SK-N-SH (cell line): ENCODE measurements around the gene CD28. TPM values are rescaled to one million over a fixed set of nuclear protein-coding genes. Genes with fewer than 3 reads are reported as not detected.

Experiments used
- CTCF ChIA-PET: fragments of 300-600, 350-600 bp; formaldehyde crosslinking; extraction: SDS; loops from one replicate; lab custom pipeline; 2021; lab: Yijun Ruan, JAX
- POLR2A ChIA-PET: fragments of 350-600 bp; sonication (Branson Sonifier 250); formaldehyde crosslinking; extraction: SDS; loops from one replicate; lab custom pipeline; 2020; ENCODE audit warnings: antibody characterized with exemption, inconsistent platforms; lab: Yijun Ruan, JAX
- DNase-seq: peaks from one replicate; pipeline ENCODE4 v3.0.0; 2012
- H2AFZ ChIP-seq: fragments of 200-600 bp; sonication (generic); 2 replicates; pipeline ENCODE4 v1.8.1; 2016; ENCODE audit warnings: antibody characterized with exemption, mild to moderate bottlenecking, low read depth
- H3F3A ChIP-seq: fragments of 200-600 bp; sonication (generic); replicated peaks from 2 replicates; pipeline ENCODE3; 2016; ENCODE audit warnings: antibody characterized with exemption, mild to moderate bottlenecking; ENCODE audit not compliant: insufficient read depth
- H3K27ac ChIP-seq, 2 experiments: fragments of 200-500 bp in 1 of 2; fragments of 200-600 bp in 1 of 2; sonication (Bioruptor generic) in 1 of 2; sonication (generic), shearing (Covaris generic) in 1 of 2; 2 replicates each; pipeline versions ENCODE4 v1.5.1 to v1.6.1; 2014 to 2016; ENCODE audit warnings: low read depth in 2 of 2, inconsistent platforms in 1 of 2, low read length in 1 of 2, mild to moderate bottlenecking in 1 of 2, mixed read lengths in 1 of 2
- H3K27me3 ChIP-seq: fragments of 200-600 bp; sonication (generic), shearing (Covaris generic); 2 replicates; pipeline ENCODE4 v1.6.1; 2016; ENCODE audit warnings: mixed run types; ENCODE audit not compliant: insufficient read depth
- H3K36me3 ChIP-seq, 2 experiments: fragments of 200-500 bp in 1 of 2; fragments of 200-600 bp in 1 of 2; sonication (Bioruptor generic) in 1 of 2; sonication (generic) in 1 of 2; replicated peaks in 1 of 2; 2 replicates each; pipeline versions ENCODE3 to v1.5.1; 2014 to 2016; ENCODE audit warnings: low read length in 1 of 2, mild to moderate bottlenecking in 1 of 2; ENCODE audit not compliant: insufficient read depth in 2 of 2, control insufficient read depth in 1 of 2
- H3K4me1 ChIP-seq, 2 experiments: fragments of 200-500 bp in 1 of 2; fragments of 200-600 bp in 1 of 2; sonication (Bioruptor generic) in 1 of 2; sonication (generic), shearing (Covaris generic) in 1 of 2; 2 replicates each; pipeline versions ENCODE4 v1.5.1 to v1.6.1; 2014 to 2016; ENCODE audit warnings: low read depth in 1 of 2, low read length in 1 of 2, mixed run types in 1 of 2; ENCODE audit not compliant: insufficient read depth in 2 of 2, control insufficient read depth in 1 of 2
- H3K4me2 ChIP-seq: fragments of 200-600 bp; sonication (generic), shearing (Covaris generic); 2 replicates; pipeline ENCODE4 v1.6.1; 2017; ENCODE audit warnings: mixed run types
- H3K4me3 ChIP-seq, 2 experiments: fragments of 200-500 bp in 1 of 2; fragments of 200-600 bp in 1 of 2; sonication (Bioruptor generic) in 1 of 2; sonication (generic), shearing (Covaris generic) in 1 of 2; 2 replicates each; pipeline versions ENCODE4 v1.5.1 to v1.8.1; 2014 to 2016; ENCODE audit warnings: low read depth in 2 of 2, inconsistent platforms in 1 of 2, low read length in 1 of 2, mild to moderate bottlenecking in 1 of 2, mixed read lengths in 1 of 2, moderate library complexity in 1 of 2
- H3K79me2 ChIP-seq: fragments of 200-600 bp; sonication (generic); 2 replicates; pipeline ENCODE4 v1.8.1; 2017; ENCODE audit warnings: mild to moderate bottlenecking; ENCODE audit not compliant: insufficient read depth
- H3K9ac ChIP-seq: fragments of 200-600 bp; sonication (generic); 2 replicates; pipeline ENCODE4 v1.6.1; 2017; ENCODE audit warnings: mixed run types
- H3K9me2 ChIP-seq: fragments of 200-600 bp; sonication (generic); 2 replicates; pipeline ENCODE4 v1.6.1; 2017; ENCODE audit warnings: mixed run types
- H3K9me3 ChIP-seq: fragments of 200-600 bp; sonication (generic); 2 replicates; pipeline ENCODE4 v1.6.1; 2017; ENCODE audit warnings: mixed run types, mild to moderate bottlenecking, moderate library complexity
- H4K20me1 ChIP-seq: fragments of 200-600 bp; sonication (generic); 2 replicates; pipeline ENCODE4 v1.6.1; 2017; ENCODE audit warnings: mild to moderate bottlenecking, mixed run types; ENCODE audit not compliant: insufficient read depth
- FOXJ3 ChIP-seq: sonication (generic); formaldehyde crosslinking; IDR thresholded peaks from 2 replicates; pipeline ENCODE4 v1.5.1; 2020; ENCODE audit warnings: mild to moderate bottlenecking, missing genetic modification reagents
- FOXM1 ChIP-seq: IDR thresholded peaks from 2 replicates; pipeline ENCODE4 v1.4.0; 2012; ENCODE audit warnings: low read depth, mild to moderate bottlenecking
- GABPA ChIP-seq: IDR thresholded peaks from 2 replicates; pipeline ENCODE4 v1.4.0; 2012; ENCODE audit warnings: low read depth, mild to moderate bottlenecking
- GATA2 ChIP-seq: sonication (generic); formaldehyde crosslinking; IDR thresholded peaks from 2 replicates; pipeline ENCODE4 v1.5.0; 2020; ENCODE audit warnings: mild to moderate bottlenecking, missing genetic modification reagents
- JUND ChIP-seq: IDR thresholded peaks from 2 replicates; pipeline ENCODE4 v1.4.0; 2012
- NFIC ChIP-seq: IDR thresholded peaks from 2 replicates; pipeline ENCODE4 v1.4.0; 2012; ENCODE audit warnings: borderline replicate concordance
- RXRA ChIP-seq: IDR thresholded peaks from 2 replicates; pipeline ENCODE4 v1.4.0; 2012; ENCODE audit warnings: low read depth, mild to moderate bottlenecking, borderline replicate concordance
- SIN3A ChIP-seq: IDR thresholded peaks from 2 replicates; pipeline ENCODE4 v1.6.1; 2012; ENCODE audit warnings: low read depth, mild to moderate bottlenecking, low read length, moderate library complexity, borderline replicate concordance
- TCF12 ChIP-seq: IDR thresholded peaks from 2 replicates; pipeline ENCODE4 v1.4.0; 2012
- WGBS: methylation state at CpG from one replicate; pipeline ENCODE4 v1.1.6; 2017; ENCODE audit warnings: low lambda C conversion rate; 5-methylcytosine and 5-hydroxymethylcytosine counted together
- polyA plus RNA-seq, 3 experiments: library from polyadenylated mRNA; depleted of rRNA; stranded (reverse); fragments of >200 nt; gene quantifications; 2 replicates each; pipeline ENCODE4 v1.2.3, GENCODE V29; 2012
- TF ChIP-seq, protein P1 (sequence below): IDR thresholded peaks from 2 replicates; pipeline ENCODE4 v1.4.0; 2012; ENCODE audit warnings: low read depth
- TF ChIP-seq, protein P2 (sequence below): fragments of 150-350 bp; IDR thresholded peaks from 2 replicates; pipeline ENCODE4 v1.6.1; 2016; ENCODE audit warnings: mild to moderate bottlenecking, low read depth, low read length
- TF ChIP-seq, protein P3 (sequence below): fragments of 150-350 bp; IDR thresholded peaks from 2 replicates; pipeline ENCODE4 v1.6.1; 2017; ENCODE audit warnings: antibody characterized with exemption, low read length, low read depth, borderline replicate concordance
- TF ChIP-seq, protein P4 (sequence below): IDR thresholded peaks from 2 replicates; pipeline ENCODE4 v1.4.0; 2012; ENCODE audit warnings: low read depth, borderline replicate concordance
- TF ChIP-seq, protein P5 (sequence below): IDR thresholded peaks from 2 replicates; pipeline ENCODE4 v1.4.0; 2012; ENCODE audit warnings: low read depth, borderline replicate concordance

Gene CD28
- polyA plus RNA-seq, 1 of the 3 experiments (the other 2 are of a cell fraction): 0.05 TPM

DNA sequence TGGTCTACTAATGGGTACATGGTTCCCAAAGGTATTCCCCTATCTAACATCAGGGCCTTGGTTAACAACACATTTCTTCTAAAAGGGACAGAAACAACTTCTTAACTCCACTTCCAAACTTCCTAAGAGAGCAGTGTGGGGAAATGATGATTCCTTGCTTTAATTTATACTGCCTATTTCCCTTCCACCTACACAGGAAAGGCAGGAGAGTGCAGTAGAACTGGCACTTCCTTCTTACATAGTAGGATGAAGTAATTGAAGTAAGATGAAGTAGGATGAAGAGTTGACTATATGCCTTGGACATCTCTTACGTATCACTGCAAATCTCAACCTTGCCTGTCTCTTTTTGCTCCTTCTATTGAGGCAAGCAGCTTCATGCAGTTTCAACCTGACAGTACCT is 54.7 kb downstream of the CD28 start:
- no peaks in the 10 kb centered on the region for H3K27me3 ChIP-seq
- no peaks in the 10 kb centered on the region for H3K9me2 ChIP-seq
- H3K27ac ChIP-seq: no peak overlapping the region
- H2AFZ ChIP-seq: no peak overlapping the region
- no peak for TF ChIP-seq JUND
- TF ChIP-seq, protein P1, sequence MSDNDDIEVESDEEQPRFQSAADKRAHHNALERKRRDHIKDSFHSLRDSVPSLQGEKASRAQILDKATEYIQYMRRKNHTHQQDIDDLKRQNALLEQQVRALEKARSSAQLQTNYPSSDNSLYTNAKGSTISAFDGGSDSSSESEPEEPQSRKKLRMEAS: no peak
- TF ChIP-seq, protein P2, sequence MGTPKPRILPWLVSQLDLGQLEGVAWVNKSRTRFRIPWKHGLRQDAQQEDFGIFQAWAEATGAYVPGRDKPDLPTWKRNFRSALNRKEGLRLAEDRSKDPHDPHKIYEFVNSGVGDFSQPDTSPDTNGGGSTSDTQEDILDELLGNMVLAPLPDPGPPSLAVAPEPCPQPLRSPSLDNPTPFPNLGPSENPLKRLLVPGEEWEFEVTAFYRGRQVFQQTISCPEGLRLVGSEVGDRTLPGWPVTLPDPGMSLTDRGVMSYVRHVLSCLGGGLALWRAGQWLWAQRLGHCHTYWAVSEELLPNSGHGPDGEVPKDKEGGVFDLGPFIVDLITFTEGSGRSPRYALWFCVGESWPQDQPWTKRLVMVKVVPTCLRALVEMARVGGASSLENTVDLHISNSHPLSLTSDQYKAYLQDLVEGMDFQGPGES: no peak
- TF ChIP-seq NFIC: no peak
- TF ChIP-seq, protein P3, sequence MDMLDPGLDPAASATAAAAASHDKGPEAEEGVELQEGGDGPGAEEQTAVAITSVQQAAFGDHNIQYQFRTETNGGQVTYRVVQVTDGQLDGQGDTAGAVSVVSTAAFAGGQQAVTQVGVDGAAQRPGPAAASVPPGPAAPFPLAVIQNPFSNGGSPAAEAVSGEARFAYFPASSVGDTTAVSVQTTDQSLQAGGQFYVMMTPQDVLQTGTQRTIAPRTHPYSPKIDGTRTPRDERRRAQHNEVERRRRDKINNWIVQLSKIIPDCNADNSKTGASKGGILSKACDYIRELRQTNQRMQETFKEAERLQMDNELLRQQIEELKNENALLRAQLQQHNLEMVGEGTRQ: no peak
- TF ChIP-seq SIN3A: no peak
- TF ChIP-seq FOXJ3 (CRISPR knock-in tag): no peak
- TF ChIP-seq, protein P4, sequence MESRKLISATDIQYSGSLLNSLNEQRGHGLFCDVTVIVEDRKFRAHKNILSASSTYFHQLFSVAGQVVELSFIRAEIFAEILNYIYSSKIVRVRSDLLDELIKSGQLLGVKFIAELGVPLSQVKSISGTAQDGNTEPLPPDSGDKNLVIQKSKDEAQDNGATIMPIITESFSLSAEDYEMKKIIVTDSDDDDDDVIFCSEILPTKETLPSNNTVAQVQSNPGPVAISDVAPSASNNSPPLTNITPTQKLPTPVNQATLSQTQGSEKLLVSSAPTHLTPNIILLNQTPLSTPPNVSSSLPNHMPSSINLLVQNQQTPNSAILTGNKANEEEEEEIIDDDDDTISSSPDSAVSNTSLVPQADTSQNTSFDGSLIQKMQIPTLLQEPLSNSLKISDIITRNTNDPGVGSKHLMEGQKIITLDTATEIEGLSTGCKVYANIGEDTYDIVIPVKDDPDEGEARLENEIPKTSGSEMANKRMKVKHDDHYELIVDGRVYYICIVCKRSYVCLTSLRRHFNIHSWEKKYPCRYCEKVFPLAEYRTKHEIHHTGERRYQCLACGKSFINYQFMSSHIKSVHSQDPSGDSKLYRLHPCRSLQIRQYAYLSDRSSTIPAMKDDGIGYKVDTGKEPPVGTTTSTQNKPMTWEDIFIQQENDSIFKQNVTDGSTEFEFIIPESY: no peak
- TF ChIP-seq, all 33 proteins: peak for 0
- H3K9ac ChIP-seq: no peak overlapping the region
- ChIA-PET CTCF (no interaction called here), POLR2A (no interaction called here)
- no peak overlapping the region for H3K4me3 ChIP-seq
- H3K79me2 ChIP-seq: no peaks in the 10 kb centered on the region
- WGBS: 94% methylated on average over 1 of the region's 1 CpG
- H3K9me3 ChIP-seq: peaks cover 2% of the 10 kb centered on the region; the same call in 1 of the 2 replicates
- peaks cover 3% of the 10 kb centered on the region for H3F3A ChIP-seq
- no peak for DNase-seq
- H3K4me2 ChIP-seq: no peak overlapping the region
- H3K36me3 ChIP-seq: no peaks in the 10 kb centered on the region
- H3K4me1 ChIP-seq: peaks cover 0 to 7% of the 10 kb centered on the region in 2 experiments; a peak in 1 of 4 replicates
- no peaks in the 10 kb centered on the region for H4K20me1 ChIP-seq

DNA sequence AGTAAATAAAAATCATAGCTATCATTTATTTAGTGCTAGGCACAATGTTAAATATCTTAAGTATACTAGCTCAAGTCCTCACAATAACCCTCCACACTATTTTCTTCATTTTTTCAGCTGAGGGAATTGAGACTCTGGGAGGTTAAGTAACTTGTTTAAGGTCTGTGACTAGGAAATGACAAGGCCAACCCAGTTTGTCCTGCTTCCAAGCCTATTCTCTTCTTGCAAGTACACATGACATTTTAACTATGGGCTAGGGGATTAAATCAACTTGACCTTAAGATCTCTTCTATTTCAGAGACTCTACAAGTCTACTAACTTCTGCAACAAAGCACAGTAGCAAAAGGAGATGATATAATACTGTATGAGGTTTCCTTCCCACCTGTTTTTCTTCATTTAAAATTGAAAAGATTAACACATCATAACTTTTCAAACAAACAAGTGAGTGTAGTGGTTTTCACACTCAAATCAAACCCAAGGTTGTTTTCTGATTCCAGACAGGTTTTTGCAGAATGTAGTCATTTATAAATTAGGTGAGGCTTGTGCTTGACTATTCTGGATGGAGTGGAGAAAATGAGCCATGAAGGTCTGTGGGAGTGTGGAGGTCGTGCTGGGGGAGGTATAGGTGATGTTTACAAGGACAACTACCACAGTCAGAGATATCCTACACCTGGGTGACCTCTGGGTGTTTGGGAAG is 57.0 kb downstream of the CD28 start:
- 40% methylated on average over 1 of the region's 1 CpG for WGBS
- no peak for TF ChIP-seq GABPA
- TF ChIP-seq NFIC: no peak
- no peak for TF ChIP-seq FOXM1
- TF ChIP-seq JUND: no peak
- no peak for TF ChIP-seq TCF12
- no peak for TF ChIP-seq GATA2 (CRISPR knock-in tag)
- TF ChIP-seq, protein P5, sequence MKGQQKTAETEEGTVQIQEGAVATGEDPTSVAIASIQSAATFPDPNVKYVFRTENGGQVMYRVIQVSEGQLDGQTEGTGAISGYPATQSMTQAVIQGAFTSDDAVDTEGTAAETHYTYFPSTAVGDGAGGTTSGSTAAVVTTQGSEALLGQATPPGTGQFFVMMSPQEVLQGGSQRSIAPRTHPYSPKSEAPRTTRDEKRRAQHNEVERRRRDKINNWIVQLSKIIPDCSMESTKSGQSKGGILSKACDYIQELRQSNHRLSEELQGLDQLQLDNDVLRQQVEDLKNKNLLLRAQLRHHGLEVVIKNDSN: no peak
- TF ChIP-seq RXRA: no peak
- Histone ChIP-seq H3F3A (peaks cover 3% of the 10 kb centered on the region), H3K4me2 (no peak overlapping the region), H3K4me3 (no peak overlapping the region), H3K36me3 (no peaks in the 10 kb centered on the region), H3K79me2 (no peaks in the 10 kb centered on the region), H2AFZ (no peak overlapping the region), H3K27ac (no peak overlapping the region), H3K27me3 (no peaks in the 10 kb centered on the region), H4K20me1 (no peaks in the 10 kb centered on the region), H3K9me3 (no peaks in the 10 kb centered on the region), H3K4me1 (peaks cover 0 to 7% of the 10 kb centered on the region in 2 experiments; a peak in 1 of 4 replicates), H3K9ac (no peak overlapping the region), H3K9me2 (no peaks in the 10 kb centered on the region)
- CTCF ChIA-PET: no interaction called here
- POLR2A ChIA-PET: no interaction called here
- no peak for DNase-seq
